GM21447 (cell line): ENCODE measurements around the gene KIF12.

Source experiments
- ATAC-seq: cut with Tn5 transposase; IDR thresholded peaks from one replicate; pipeline ENCODE4 v1.9.1; 2021; ENCODE audit not compliant: unreplicated experiment

KIF12 gene

GRCh38 chr9:114070188-114071103 is 28.6 kb downstream of the KIF12 start:
- ATAC-seq = no peak

- no peak for ATAC-seq
Observed at GRCh38 chr9:114069476-114070187, 29.5 kb downstream of the KIF12 start.

GRCh38 chr9:114065304-114065703 is 33.8 kb downstream of the KIF12 start:
- ATAC-seq = no peak

GRCh38 chr9:114061830-114062474 is 37.1 kb downstream of the KIF12 start:
- no peak for ATAC-seq

GRCh38 chr9:114061292-114061691 is 37.8 kb downstream of the KIF12 start:
- ATAC-seq = no peak

- no peak for ATAC-seq
Observed at GRCh38 chr9:114060711-114061110, 38.4 kb downstream of the KIF12 start.

- ATAC-seq = no peak
Observed at GRCh38 chr9:114060070-114060469, 39.0 kb downstream of the KIF12 start.

- ATAC-seq = no peak
Observed at GRCh38 chr9:114059047-114059803, 39.9 kb downstream of the KIF12 start.

GRCh38 chr9:114058688-114059046 is 40.4 kb downstream of the KIF12 start:
- no peak for ATAC-seq

- ATAC-seq = no peak
Observed at GRCh38 chr9:114057161-114057885, 41.8 kb downstream of the KIF12 start.

GRCh38 chr9:114056527-114056926 is 42.6 kb downstream of the KIF12 start:
- ATAC-seq = no peak

- no peak for ATAC-seq
Observed at GRCh38 chr9:114055894-114056293, 43.2 kb downstream of the KIF12 start.

GRCh38 chr9:114055061-114055460 is 44.0 kb downstream of the KIF12 start:
- ATAC-seq = no peak

GRCh38 chr9:114054191-114054690 is 44.9 kb downstream of the KIF12 start:
- no peak for ATAC-seq

- no peak for ATAC-seq
Observed at GRCh38 chr9:114053246-114054005, 45.7 kb downstream of the KIF12 start.

- no peak for ATAC-seq
Observed at GRCh38 chr9:114051706-114052105, 47.4 kb downstream of the KIF12 start.

GRCh38 chr9:114051281-114051680 is 47.8 kb downstream of the KIF12 start:
- ATAC-seq = no peak

- ATAC-seq = no peak
Observed at GRCh38 chr9:114050646-114051045, 48.4 kb downstream of the KIF12 start.

- ATAC-seq = no peak
Observed at GRCh38 chr9:114050226-114050568, 48.9 kb downstream of the KIF12 start.
